ENCODE results near the gene ALG6.
A peak's percentile ranks its signal among the peaks of the same experiment; 100 is the strongest.

ALG6 gene

DNA sequence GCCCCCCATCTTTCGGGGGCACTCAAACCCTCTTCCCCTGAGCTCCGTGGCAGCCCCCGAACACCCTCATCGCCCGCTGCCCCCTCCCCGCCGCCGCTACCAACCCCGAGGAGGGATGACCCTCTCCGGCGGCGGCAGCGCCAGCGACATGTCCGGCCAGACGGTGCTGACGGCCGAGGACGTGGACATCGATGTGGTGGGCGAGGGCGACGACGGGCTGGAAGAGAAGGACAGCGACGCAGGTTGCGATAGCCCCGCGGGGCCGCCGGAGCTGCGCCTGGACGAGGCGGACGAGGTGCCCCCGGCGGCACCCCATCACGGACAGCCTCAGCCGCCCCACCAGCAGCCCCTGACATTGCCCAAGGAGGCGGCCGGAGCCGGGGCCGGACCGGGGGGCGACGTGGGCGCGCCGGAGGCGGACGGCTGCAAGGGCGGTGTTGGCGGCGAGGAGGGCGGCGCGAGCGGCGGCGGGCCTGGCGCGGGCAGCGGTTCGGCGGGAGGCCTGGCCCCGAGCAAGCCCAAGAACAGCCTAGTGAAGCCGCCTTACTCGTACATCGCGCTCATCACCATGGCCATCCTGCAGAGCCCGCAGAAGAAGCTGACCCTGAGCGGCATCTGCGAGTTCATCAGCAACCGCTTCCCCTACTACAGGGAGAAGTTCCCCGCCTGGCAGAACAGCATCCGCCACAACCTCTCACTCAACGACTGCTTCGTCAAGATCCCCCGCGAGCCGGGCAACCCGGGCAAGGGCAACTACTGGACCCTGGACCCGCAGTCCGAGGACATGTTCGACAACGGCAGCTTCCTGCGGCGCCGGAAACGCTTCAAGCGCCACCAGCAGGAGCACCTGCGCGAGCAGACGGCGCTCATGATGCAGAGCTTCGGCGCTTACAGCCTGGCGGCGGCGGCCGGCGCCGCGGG lies 44.2 kb upstream of the ALG6 start:
- Histone ChIP-seq H3K9ac (ENCODE audit: low read depth, low read length) (peak overlapping the region; percentile 46; the same call in 1 of the 2 replicates), H3K4me1 (ENCODE audit: insufficient read depth, low read length) (peaks cover 39% of the 10 kb centered on the region), H3K36me3 (ENCODE audit: insufficient read depth, low read length) (no peaks in the 10 kb centered on the region), H3K9me3 (ENCODE audit: insufficient read depth, low read depth, low read length) (no peaks in the 10 kb centered on the region), H3K27ac (ENCODE audit: low read depth, low read length) (no peak overlapping the region), H3K4me3 (ENCODE audit: low read length) (peak overlapping the region; percentile 74), H3K27me3 (ENCODE audit: insufficient read depth, low read length) (peaks cover 100% of the 10 kb centered on the region)
- WGBS: under 1% methylated on average over 104 of the region's 104 CpGs

DNA sequence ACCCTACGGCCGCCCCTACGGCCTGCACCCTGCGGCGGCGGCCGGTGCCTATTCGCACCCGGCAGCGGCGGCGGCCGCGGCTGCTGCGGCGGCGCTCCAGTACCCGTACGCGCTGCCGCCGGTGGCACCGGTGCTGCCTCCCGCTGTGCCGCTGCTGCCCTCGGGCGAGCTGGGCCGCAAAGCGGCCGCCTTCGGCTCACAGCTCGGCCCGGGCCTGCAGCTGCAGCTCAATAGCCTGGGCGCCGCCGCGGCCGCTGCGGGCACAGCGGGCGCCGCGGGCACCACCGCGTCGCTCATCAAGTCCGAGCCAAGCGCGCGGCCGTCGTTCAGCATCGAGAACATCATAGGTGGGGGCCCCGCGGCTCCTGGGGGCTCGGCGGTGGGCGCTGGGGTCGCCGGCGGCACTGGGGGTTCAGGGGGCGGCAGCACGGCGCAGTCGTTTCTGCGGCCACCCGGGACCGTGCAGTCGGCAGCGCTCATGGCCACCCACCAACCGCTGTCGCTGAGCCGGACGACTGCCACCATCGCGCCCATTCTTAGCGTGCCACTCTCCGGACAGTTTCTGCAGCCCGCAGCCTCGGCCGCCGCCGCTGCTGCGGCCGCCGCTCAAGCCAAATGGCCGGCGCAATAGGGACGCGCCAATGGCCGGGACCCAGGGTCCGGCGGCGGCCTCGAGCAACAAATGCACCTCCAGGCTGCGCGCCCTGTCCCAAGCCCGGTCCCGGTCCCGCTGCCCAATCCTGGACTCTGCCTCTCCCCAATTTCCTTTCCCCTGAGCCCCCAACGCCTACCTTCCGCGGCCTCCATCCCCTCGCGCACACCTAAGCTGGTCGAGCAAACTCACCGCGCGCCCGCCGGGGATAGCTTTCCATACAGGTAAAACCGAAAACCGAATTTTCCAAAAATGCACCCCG lies 43.3 kb upstream of the ALG6 start:
- H3K9ac ChIP-seq (ENCODE audit: low read depth, low read length): peak overlapping the region; percentile 46; the same call in 1 of the 2 replicates
- H3K27me3 ChIP-seq (ENCODE audit: insufficient read depth, low read length): peaks cover 100% of the 10 kb centered on the region
- no peaks in the 10 kb centered on the region for H3K9me3 ChIP-seq (ENCODE audit: insufficient read depth, low read depth, low read length)

GRCh38 chr1:63324779-63325119 lies 42.7 kb upstream of the ALG6 start:
- Histone ChIP-seq H3K9me3 (ENCODE audit: insufficient read depth, low read depth, low read length) (no peaks in the 10 kb centered on the region), H3K27ac (ENCODE audit: low read depth, low read length) (no peak overlapping the region), H3K27me3 (ENCODE audit: insufficient read depth, low read length) (peaks cover 100% of the 10 kb centered on the region), H3K4me3 (ENCODE audit: low read length) (peak overlapping the region; percentile 74), H3K9ac (ENCODE audit: low read depth, low read length) (no peak overlapping the region), H3K4me1 (ENCODE audit: insufficient read depth, low read length) (peaks cover 44% of the 10 kb centered on the region), H3K36me3 (ENCODE audit: insufficient read depth, low read length) (no peaks in the 10 kb centered on the region)
- WGBS: 4% methylated on average over 5 of the region's 7 CpGs

More for the DNA sequence above, 43.3 kb upstream of the ALG6 start:
- under 1% methylated on average over 114 of the region's 114 CpGs for WGBS
- peaks cover 42% of the 10 kb centered on the region for H3K4me1 ChIP-seq (ENCODE audit: insufficient read depth, low read length)
- no peaks in the 10 kb centered on the region for H3K36me3 ChIP-seq (ENCODE audit: insufficient read depth, low read length)
- no peak overlapping the region for H3K27ac ChIP-seq (ENCODE audit: low read depth, low read length)
- H3K4me3 ChIP-seq (ENCODE audit: low read length): peak overlapping the region; percentile 74

- no peak overlapping the region for H3K9ac ChIP-seq (ENCODE audit: low read depth, low read length)
- no peaks in the 10 kb centered on the region for H3K36me3 ChIP-seq (ENCODE audit: insufficient read depth, low read length)
- peaks cover 100% of the 10 kb centered on the region for H3K27me3 ChIP-seq (ENCODE audit: insufficient read depth, low read length)
- H3K27ac ChIP-seq (ENCODE audit: low read depth, low read length): no peak overlapping the region
- WGBS: no CpG with 5 or more reads among the region's 2 CpGs
- H3K4me1 ChIP-seq (ENCODE audit: insufficient read depth, low read length): peaks cover 45% of the 10 kb centered on the region
- peak overlapping the region; percentile 74 for H3K4me3 ChIP-seq (ENCODE audit: low read length)
- no peaks in the 10 kb centered on the region for H3K9me3 ChIP-seq (ENCODE audit: insufficient read depth, low read depth, low read length)
These were observed 42.0 kb upstream of the ALG6 start for GRCh38 chr1:63325279-63325985.

GRCh38 chr1:63326106-63326472 lies 41.3 kb upstream of the ALG6 start:
- Histone ChIP-seq H3K9ac (ENCODE audit: low read depth, low read length) (no peak overlapping the region), H3K4me3 (ENCODE audit: low read length) (peak overlapping the region; percentile 74), H3K27ac (ENCODE audit: low read depth, low read length) (no peak overlapping the region), H3K4me1 (ENCODE audit: insufficient read depth, low read length) (peaks cover 52% of the 10 kb centered on the region), H3K27me3 (ENCODE audit: insufficient read depth, low read length) (peaks cover 100% of the 10 kb centered on the region), H3K9me3 (ENCODE audit: insufficient read depth, low read depth, low read length) (no peaks in the 10 kb centered on the region), H3K36me3 (ENCODE audit: insufficient read depth, low read length) (no peaks in the 10 kb centered on the region)
- under 1% methylated on average over 20 of the region's 20 CpGs for WGBS

GRCh38 chr1:63326473-63327380 lies 40.7 kb upstream of the ALG6 start:
- peaks cover 100% of the 10 kb centered on the region for H3K27me3 ChIP-seq (ENCODE audit: insufficient read depth, low read length)
- H3K9me3 ChIP-seq (ENCODE audit: insufficient read depth, low read depth, low read length): no peaks in the 10 kb centered on the region
- no peak overlapping the region for H3K27ac ChIP-seq (ENCODE audit: low read depth, low read length)
- peaks cover 58% of the 10 kb centered on the region for H3K4me1 ChIP-seq (ENCODE audit: insufficient read depth, low read length)
- H3K9ac ChIP-seq (ENCODE audit: low read depth, low read length): no peak overlapping the region
- WGBS: under 1% methylated on average over 37 of the region's 37 CpGs
- no peaks in the 10 kb centered on the region for H3K36me3 ChIP-seq (ENCODE audit: insufficient read depth, low read length)
- H3K4me3 ChIP-seq (ENCODE audit: low read length): peak overlapping the region; percentile 74

- 1% methylated on average over 21 of the region's 25 CpGs for WGBS
- Histone ChIP-seq H3K27ac (ENCODE audit: low read depth, low read length) (no peak overlapping the region), H3K4me1 (ENCODE audit: insufficient read depth, low read length) (peaks cover 66% of the 10 kb centered on the region), H3K4me3 (ENCODE audit: low read length) (peak overlapping the region; percentile 74), H3K27me3 (ENCODE audit: insufficient read depth, low read length) (peaks cover 100% of the 10 kb centered on the region), H3K9me3 (ENCODE audit: insufficient read depth, low read depth, low read length) (no peaks in the 10 kb centered on the region), H3K9ac (ENCODE audit: low read depth, low read length) (no peak overlapping the region), H3K36me3 (ENCODE audit: insufficient read depth, low read length) (no peaks in the 10 kb centered on the region)
These were observed 39.9 kb upstream of the ALG6 start for GRCh38 chr1:63327417-63328054.

DNA sequence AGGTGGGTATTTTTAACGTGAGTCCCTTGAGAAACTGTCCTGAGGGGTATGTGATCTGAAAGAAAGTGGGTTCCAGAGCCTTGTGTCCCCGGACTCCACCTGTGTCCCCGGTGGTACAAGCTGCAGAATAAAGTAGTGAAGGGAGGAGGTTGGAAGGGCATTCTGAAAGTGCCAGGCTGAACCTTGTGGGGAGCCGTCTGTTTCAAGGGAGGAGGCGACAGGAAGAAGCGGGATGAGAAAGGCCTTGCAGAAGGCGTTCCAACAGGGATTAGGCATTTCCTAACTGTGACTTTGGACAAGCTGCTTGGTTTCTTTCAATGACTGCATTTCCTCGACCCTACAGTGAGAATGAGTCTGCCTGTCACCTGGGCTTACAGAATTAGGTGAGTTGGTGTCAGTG lies 39.3 kb upstream of the ALG6 start:
- Histone ChIP-seq H3K36me3 (ENCODE audit: insufficient read depth, low read length) (no peaks in the 10 kb centered on the region), H3K4me3 (ENCODE audit: low read length) (no peak overlapping the region; the same call in 1 of the 2 replicates), H3K9me3 (ENCODE audit: insufficient read depth, low read depth, low read length) (no peaks in the 10 kb centered on the region), H3K4me1 (ENCODE audit: insufficient read depth, low read length) (peaks cover 71% of the 10 kb centered on the region), H3K9ac (ENCODE audit: low read depth, low read length) (no peak overlapping the region), H3K27ac (ENCODE audit: low read depth, low read length) (no peak overlapping the region), H3K27me3 (ENCODE audit: insufficient read depth, low read length) (peaks cover 100% of the 10 kb centered on the region)
- 45% methylated on average over 8 of the region's 8 CpGs for WGBS

DNA sequence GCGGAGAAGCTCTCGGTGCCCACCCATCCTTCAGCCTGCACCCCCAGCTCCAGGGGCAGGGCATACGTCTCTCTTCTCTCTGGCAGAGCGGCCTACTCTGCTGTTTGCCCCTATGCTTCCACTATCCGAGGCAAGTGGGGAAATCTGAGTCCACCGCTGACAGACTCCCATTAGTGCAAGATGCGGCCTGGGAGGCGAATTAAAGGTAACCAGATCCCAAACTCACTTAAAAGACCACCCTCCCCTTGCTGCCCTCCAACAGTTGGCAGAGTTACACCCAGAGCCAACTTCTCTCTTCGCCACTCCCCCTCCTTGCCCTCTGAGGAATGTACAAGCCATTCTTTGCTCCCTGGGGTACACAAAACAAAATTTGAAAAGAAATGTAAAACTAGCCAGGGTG lies 38.6 kb upstream of the ALG6 start:
- peaks cover 100% of the 10 kb centered on the region for H3K27me3 ChIP-seq (ENCODE audit: insufficient read depth, low read length)

More for the DNA sequence above, 38.6 kb upstream of the ALG6 start:
- no peaks in the 10 kb centered on the region for H3K9me3 ChIP-seq (ENCODE audit: insufficient read depth, low read depth, low read length)
- H3K9ac ChIP-seq (ENCODE audit: low read depth, low read length): no peak overlapping the region
- H3K4me1 ChIP-seq (ENCODE audit: insufficient read depth, low read length): peaks cover 71% of the 10 kb centered on the region
- H3K36me3 ChIP-seq (ENCODE audit: insufficient read depth, low read length): no peaks in the 10 kb centered on the region
- no peak overlapping the region for H3K27ac ChIP-seq (ENCODE audit: low read depth, low read length)
- WGBS: 67% methylated on average over 9 of the region's 9 CpGs
- no peak overlapping the region; the same call in 1 of the 2 replicates for H3K4me3 ChIP-seq (ENCODE audit: low read length)

Measured in HUES64 (cell line).